Cardiac muscle cell (in vitro differentiated cells and primary cell): Measurements from ENCODE around the gene DCTD. TPM values are rescaled to one million over a fixed set of nuclear protein-coding genes. Genes with fewer than 3 reads are reported as not detected.

Experiments used
- DNase-seq, 2 donors: peaks; one replicate each; pipeline versions ENCODE4 v3.0.0 to v3.0.0-alpha.2; 2010 to 2017; ENCODE audit warnings: low read depth in 1 of 2, low spot score in 1 of 2
- H3K27ac ChIP-seq: fragments of 200-600 bp; sonication (generic); 2 replicates; pipeline ENCODE4 v1.5.1; 2016
- H3K27me3 ChIP-seq: fragments of 200-600 bp; sonication (generic); 2 replicates; pipeline ENCODE4 v1.6.0; 2016; ENCODE audit warnings: control low read depth
- H3K36me3 ChIP-seq: fragments of 200-600 bp; sonication (generic); 2 replicates; pipeline ENCODE4 v1.5.1; 2016; ENCODE audit warnings: control low read depth
- H3K4me1 ChIP-seq: fragments of 200-600 bp; sonication (generic); 2 replicates; pipeline ENCODE4 v1.8.1; 2017; ENCODE audit warnings: low read depth, mild to moderate bottlenecking, mixed run types
- H3K4me3 ChIP-seq: fragments of 200-600 bp; sonication (generic); 2 replicates; pipeline ENCODE4 v1.5.1; 2016; ENCODE audit warnings: mild to moderate bottlenecking
- H3K9me3 ChIP-seq: fragments of 200-600 bp; sonication (generic); 2 replicates; pipeline ENCODE4 v1.5.1; 2017; ENCODE audit warnings: low read depth, mild to moderate bottlenecking, control low read depth
- polyA plus RNA-seq: library from polyadenylated mRNA; unstranded; fragments of >200 nt; fragmentation: Nextera tagmentation; extraction: Ambion mirVana; gene quantifications from 2 replicates; pipeline ENCODE4 v1.2.1, GENCODE V29; 2016
- total RNA-seq: library from RNA; depleted of rRNA; stranded (reverse); fragments of >200 nt; gene quantifications from 2 replicates; pipeline ENCODE4 v1.2.3, GENCODE V29; 2016
- TF ChIP-seq, protein P1 (sequence below): IDR thresholded peaks from 2 replicates; pipeline ENCODE4 v1.5.1; 2012; ENCODE audit warnings: low read depth, mild to moderate bottlenecking, low read length

DCTD gene
- total RNA-seq (55.4 and 67.1 TPM in 2 replicates), polyA plus RNA-seq (73.6 and 86.4 TPM in 2 replicates)

GRCh38 chr4:182917182-182918043 lies at the start of gene DCTD:
TSS of gene DCTD (minus strand) at chr4:182917386. CDS start at chr4:182915568, 1,818 bp downstream.
- Histone ChIP-seq H3K27ac (peak within 1 kb of the TSS; percentile 80), H3K27me3 (no peaks in the 10 kb centered on the region), H3K36me3 (peaks cover 5% of the 10 kb centered on the region), H3K9me3 (no peaks in the 10 kb centered on the region), H3K4me3 (peak within 1 kb of the TSS; percentile 49), H3K4me1 (no peaks in the 10 kb centered on the region)
- peak; percentile 81 to 84 for DNase-seq
- TF ChIP-seq, protein P1, sequence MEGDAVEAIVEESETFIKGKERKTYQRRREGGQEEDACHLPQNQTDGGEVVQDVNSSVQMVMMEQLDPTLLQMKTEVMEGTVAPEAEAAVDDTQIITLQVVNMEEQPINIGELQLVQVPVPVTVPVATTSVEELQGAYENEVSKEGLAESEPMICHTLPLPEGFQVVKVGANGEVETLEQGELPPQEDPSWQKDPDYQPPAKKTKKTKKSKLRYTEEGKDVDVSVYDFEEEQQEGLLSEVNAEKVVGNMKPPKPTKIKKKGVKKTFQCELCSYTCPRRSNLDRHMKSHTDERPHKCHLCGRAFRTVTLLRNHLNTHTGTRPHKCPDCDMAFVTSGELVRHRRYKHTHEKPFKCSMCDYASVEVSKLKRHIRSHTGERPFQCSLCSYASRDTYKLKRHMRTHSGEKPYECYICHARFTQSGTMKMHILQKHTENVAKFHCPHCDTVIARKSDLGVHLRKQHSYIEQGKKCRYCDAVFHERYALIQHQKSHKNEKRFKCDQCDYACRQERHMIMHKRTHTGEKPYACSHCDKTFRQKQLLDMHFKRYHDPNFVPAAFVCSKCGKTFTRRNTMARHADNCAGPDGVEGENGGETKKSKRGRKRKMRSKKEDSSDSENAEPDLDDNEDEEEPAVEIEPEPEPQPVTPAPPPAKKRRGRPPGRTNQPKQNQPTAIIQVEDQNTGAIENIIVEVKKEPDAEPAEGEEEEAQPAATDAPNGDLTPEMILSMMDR, result peak; percentile 48

DNA sequence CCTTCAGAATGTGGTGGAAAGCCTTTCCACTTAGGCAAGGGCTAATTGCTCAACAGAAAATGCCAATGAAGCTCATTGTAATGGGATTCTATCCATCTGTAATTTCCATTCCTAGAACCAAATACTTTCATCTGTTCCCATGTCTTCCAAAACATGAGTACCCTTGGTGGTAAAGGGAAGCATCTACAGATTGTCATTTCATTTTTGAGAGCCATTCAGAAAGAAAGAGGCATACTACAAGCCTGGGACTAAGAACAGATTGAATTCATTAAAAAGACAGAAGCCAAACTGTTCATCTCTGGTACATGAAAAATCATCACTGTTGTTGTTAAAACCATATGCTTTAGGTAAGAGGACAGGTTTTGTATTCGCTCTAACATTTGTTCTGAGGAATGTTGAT lies 43.6 kb upstream of the DCTD start:
- TF ChIP-seq, protein P1, result no peak
- Histone ChIP-seq H3K4me3 (no peak overlapping the region), H3K36me3 (no peaks in the 10 kb centered on the region)

GRCh38 chr4:182960228-182960627 lies 43.0 kb upstream of the DCTD start:
- Histone ChIP-seq H3K27me3 (no peaks in the 10 kb centered on the region), H3K4me3 (no peak overlapping the region), H3K9me3 (no peaks in the 10 kb centered on the region), H3K4me1 (no peaks in the 10 kb centered on the region), H3K27ac (no peak overlapping the region), H3K36me3 (no peaks in the 10 kb centered on the region)
- DNase-seq, result no peak
- TF ChIP-seq, protein P1, result no peak

More for the DNA sequence above, 43.6 kb upstream of the DCTD start:
- no peak for DNase-seq
- H3K4me1 ChIP-seq, result no peaks in the 10 kb centered on the region
- no peaks in the 10 kb centered on the region for H3K9me3 ChIP-seq
- H3K27ac ChIP-seq, result no peak overlapping the region
- no peaks in the 10 kb centered on the region for H3K27me3 ChIP-seq

- no peaks in the 10 kb centered on the region for H3K9me3 ChIP-seq
- no peaks in the 10 kb centered on the region for H3K4me1 ChIP-seq
- DNase-seq, result no peak
- TF ChIP-seq, protein P1, result no peak
- H3K27me3 ChIP-seq, result no peaks in the 10 kb centered on the region
- H3K27ac ChIP-seq, result no peak overlapping the region
- H3K4me3 ChIP-seq, result no peak overlapping the region
- no peaks in the 10 kb centered on the region for H3K36me3 ChIP-seq
These were observed 38.2 kb upstream of the DCTD start for GRCh38 chr4:182955411-182955810.

GRCh38 chr4:182944484-182945213 lies 27.5 kb upstream of the DCTD start:
- H3K4me1 ChIP-seq, result no peaks in the 10 kb centered on the region
- DNase-seq, result no peak
- H3K27me3 ChIP-seq, result peaks cover 20% of the 10 kb centered on the region
- no peaks in the 10 kb centered on the region for H3K36me3 ChIP-seq
- no peaks in the 10 kb centered on the region for H3K9me3 ChIP-seq
- no peak overlapping the region for H3K4me3 ChIP-seq
- TF ChIP-seq, protein P1, result no peak
- H3K27ac ChIP-seq, result no peak overlapping the region
